ENCODE data around the gene CHST6.

DNA sequence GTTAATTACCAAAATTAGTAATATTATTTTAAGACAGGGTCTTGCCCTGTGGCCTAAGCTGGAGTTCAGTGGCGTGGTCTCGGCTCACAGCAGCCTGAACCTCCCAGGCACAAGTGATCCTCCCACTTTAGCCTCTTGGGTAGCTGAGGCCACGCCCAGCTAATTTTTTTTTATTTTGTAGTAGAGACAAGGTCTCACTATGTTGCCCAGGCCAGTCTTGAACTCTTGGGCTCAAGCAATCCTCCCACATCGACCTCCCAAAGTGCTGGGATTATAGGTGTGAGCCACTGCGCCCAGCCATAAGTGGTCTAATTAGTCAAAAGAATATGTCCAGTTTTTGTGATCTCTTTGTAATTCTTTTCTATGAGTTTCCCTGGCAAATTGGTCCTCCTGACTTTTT, 49.9 kb downstream of the CHST6 start:
- TF ChIP-seq, protein P1, sequence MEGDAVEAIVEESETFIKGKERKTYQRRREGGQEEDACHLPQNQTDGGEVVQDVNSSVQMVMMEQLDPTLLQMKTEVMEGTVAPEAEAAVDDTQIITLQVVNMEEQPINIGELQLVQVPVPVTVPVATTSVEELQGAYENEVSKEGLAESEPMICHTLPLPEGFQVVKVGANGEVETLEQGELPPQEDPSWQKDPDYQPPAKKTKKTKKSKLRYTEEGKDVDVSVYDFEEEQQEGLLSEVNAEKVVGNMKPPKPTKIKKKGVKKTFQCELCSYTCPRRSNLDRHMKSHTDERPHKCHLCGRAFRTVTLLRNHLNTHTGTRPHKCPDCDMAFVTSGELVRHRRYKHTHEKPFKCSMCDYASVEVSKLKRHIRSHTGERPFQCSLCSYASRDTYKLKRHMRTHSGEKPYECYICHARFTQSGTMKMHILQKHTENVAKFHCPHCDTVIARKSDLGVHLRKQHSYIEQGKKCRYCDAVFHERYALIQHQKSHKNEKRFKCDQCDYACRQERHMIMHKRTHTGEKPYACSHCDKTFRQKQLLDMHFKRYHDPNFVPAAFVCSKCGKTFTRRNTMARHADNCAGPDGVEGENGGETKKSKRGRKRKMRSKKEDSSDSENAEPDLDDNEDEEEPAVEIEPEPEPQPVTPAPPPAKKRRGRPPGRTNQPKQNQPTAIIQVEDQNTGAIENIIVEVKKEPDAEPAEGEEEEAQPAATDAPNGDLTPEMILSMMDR (IDR thresholded peaks at IDR 0.05): no peak
- TF ChIP-seq POLR2A (IDR thresholded peaks at IDR 0.05): no peak
